OCI-LY1 (cell line): ENCODE data around the gene SLC15A4.

Source experiments
- H2AFZ ChIP-seq: fragments of 200-600 bp; sonication (generic), shearing (Covaris generic); 2 replicates; pipeline ENCODE4 v1.6.0; 2014; ENCODE audit warnings: antibody characterized with exemption, mild to moderate bottlenecking, low read length
- H3F3A ChIP-seq: fragments of 200-600 bp; sonication (generic), shearing (Covaris generic); 2 replicates; pipeline ENCODE4 v1.6.0; 2014; ENCODE audit warnings: mild to moderate bottlenecking, antibody characterized with exemption, low read length, moderate library complexity; ENCODE audit not compliant: insufficient read depth
- H3K27ac ChIP-seq: fragments of 200-600 bp; sonication (generic); 2 replicates; pipeline ENCODE4 v1.5.1; 2014; ENCODE audit warnings: low read length, mixed run types, mild to moderate bottlenecking, low read depth; ENCODE audit not compliant: poor library complexity, severe bottlenecking
- H3K27me3 ChIP-seq: fragments of 200-600 bp; sonication (generic); 2 replicates; pipeline ENCODE4 v1.6.0; 2014; ENCODE audit warnings: antibody characterized with exemption, mild to moderate bottlenecking, low read length, moderate library complexity; ENCODE audit not compliant: insufficient read depth
- H3K36me3 ChIP-seq: fragments of 200-600 bp; sonication (generic); 2 replicates; pipeline ENCODE4 v1.6.1; 2014; ENCODE audit warnings: mild to moderate bottlenecking, antibody characterized with exemption, low read length, moderate library complexity, mixed read lengths; ENCODE audit not compliant: insufficient read depth
- H3K4me1 ChIP-seq: fragments of 200-600 bp; sonication (generic); 2 replicates; pipeline ENCODE4 v1.5.1; 2014; ENCODE audit warnings: mild to moderate bottlenecking, low read length, moderate library complexity; ENCODE audit not compliant: insufficient read depth, severe bottlenecking
- H3K4me2 ChIP-seq: fragments of 200-600 bp; sonication (generic), shearing (Covaris generic); 2 replicates; pipeline ENCODE4 v1.6.1; 2014; ENCODE audit warnings: low read length
- H3K4me3 ChIP-seq: fragments of 200-600 bp; sonication (generic); 2 replicates; pipeline ENCODE4 v1.5.1; 2014; ENCODE audit warnings: low read length, low read depth, mild to moderate bottlenecking, mixed read lengths; ENCODE audit not compliant: poor library complexity, severe bottlenecking
- H3K79me2 ChIP-seq: fragments of 200-600 bp; shearing (Covaris generic); 2 replicates; pipeline ENCODE4 v1.6.1; 2016; ENCODE audit warnings: mixed run types, low read length, mixed read lengths; ENCODE audit not compliant: insufficient read depth
- H3K9ac ChIP-seq: fragments of 200-600 bp; sonication (generic), shearing (Covaris generic); 2 replicates; pipeline ENCODE4 v1.6.1; 2014; ENCODE audit warnings: mild to moderate bottlenecking, low read length, mixed read lengths
- H3K9me2 ChIP-seq: fragments of 200-600 bp; sonication (generic), shearing (Covaris generic); 2 replicates; pipeline ENCODE4 v1.6.1; 2014; ENCODE audit warnings: low read depth, mild to moderate bottlenecking, low read length, mixed read lengths
- H3K9me3 ChIP-seq: fragments of 200-600 bp; shearing (Covaris generic); 2 replicates; pipeline ENCODE4 v1.6.1; 2014; ENCODE audit warnings: low read length, mixed read lengths
- H4K20me1 ChIP-seq: fragments of 200-600 bp; sonication (generic), shearing (Covaris generic); 2 replicates; pipeline ENCODE4 v1.6.0; 2016; ENCODE audit warnings: mild to moderate bottlenecking, low read length; ENCODE audit not compliant: insufficient read depth
- CTCF ChIP-seq: fragments of 200-600 bp; sonication (generic), shearing (Covaris generic); IDR thresholded peaks from 2 replicates; pipeline ENCODE4 v1.5.1; 2017; ENCODE audit warnings: mild to moderate bottlenecking, antibody characterized with exemption, low read length, moderate library complexity, mixed read lengths
- EZH2 ChIP-seq: fragments of 200-600 bp; sonication (generic), shearing (Covaris generic); IDR thresholded peaks from 2 replicates; pipeline ENCODE4 v1.8.0; 2017; ENCODE audit warnings: borderline replicate concordance, mixed run types, mild to moderate bottlenecking, antibody characterized with exemption, low read length, moderate library complexity, mixed read lengths

Gene SLC15A4

GRCh38 chr12:128867466-128867865, 43.7 kb upstream of the SLC15A4 start:
- Histone ChIP-seq H3K9ac (no peak overlapping the region), H3K4me1 (no peaks in the 10 kb centered on the region), H3K27me3 (no peaks in the 10 kb centered on the region), H3F3A (no peaks in the 10 kb centered on the region), H3K36me3 (no peaks in the 10 kb centered on the region), H3K4me3 (no peak overlapping the region), H2AFZ (no peak overlapping the region), H4K20me1 (no peaks in the 10 kb centered on the region), H3K79me2 (no peaks in the 10 kb centered on the region), H3K27ac (no peak overlapping the region), H3K9me2 (no peaks in the 10 kb centered on the region), H3K4me2 (no peak overlapping the region), H3K9me3 (no peaks in the 10 kb centered on the region)
- TF ChIP-seq CTCF = no peak

- no peaks in the 10 kb centered on the region for H3F3A ChIP-seq
- H3K27me3 ChIP-seq = no peaks in the 10 kb centered on the region; the same call in 1 of the 2 replicates
- H3K27ac ChIP-seq = no peak overlapping the region
- no peak overlapping the region for H3K4me3 ChIP-seq
- H3K4me1 ChIP-seq = no peaks in the 10 kb centered on the region
- H2AFZ ChIP-seq = no peak overlapping the region
- no peak overlapping the region for H3K4me2 ChIP-seq
- no peaks in the 10 kb centered on the region for H3K9me2 ChIP-seq
- H3K9me3 ChIP-seq = no peaks in the 10 kb centered on the region
- H3K9ac ChIP-seq = no peak overlapping the region
- no peaks in the 10 kb centered on the region for H4K20me1 ChIP-seq
- TF ChIP-seq CTCF (no peak), EZH2 (no peak)
- no peaks in the 10 kb centered on the region for H3K36me3 ChIP-seq
- no peaks in the 10 kb centered on the region for H3K79me2 ChIP-seq
Observed at GRCh38 chr12:128864516-128865186, 40.9 kb upstream of the SLC15A4 start.

GRCh38 chr12:128863957-128864356, 40.2 kb upstream of the SLC15A4 start:
- Histone ChIP-seq H3K79me2 (no peaks in the 10 kb centered on the region), H4K20me1 (no peaks in the 10 kb centered on the region), H3K4me2 (no peak overlapping the region), H3K4me1 (no peaks in the 10 kb centered on the region), H3F3A (no peaks in the 10 kb centered on the region), H3K9me3 (no peaks in the 10 kb centered on the region), H3K27me3 (no peaks in the 10 kb centered on the region; the same call in 1 of the 2 replicates), H2AFZ (no peak overlapping the region), H3K4me3 (no peak overlapping the region), H3K9me2 (no peaks in the 10 kb centered on the region), H3K9ac (no peak overlapping the region), H3K36me3 (no peaks in the 10 kb centered on the region), H3K27ac (no peak overlapping the region)
- TF ChIP-seq EZH2 = no peak
- no peak for TF ChIP-seq CTCF
